ENCODE results near the gene TJAP1.

The TJAP1 gene

GRCh38 chr6:43481075-43481474 lies 3.7 kb downstream of the TJAP1 start:
- no peak overlapping the region for H3K4me3 ChIP-seq (ENCODE audit: low read depth, low read length)
- TF ChIP-seq, protein P1, sequence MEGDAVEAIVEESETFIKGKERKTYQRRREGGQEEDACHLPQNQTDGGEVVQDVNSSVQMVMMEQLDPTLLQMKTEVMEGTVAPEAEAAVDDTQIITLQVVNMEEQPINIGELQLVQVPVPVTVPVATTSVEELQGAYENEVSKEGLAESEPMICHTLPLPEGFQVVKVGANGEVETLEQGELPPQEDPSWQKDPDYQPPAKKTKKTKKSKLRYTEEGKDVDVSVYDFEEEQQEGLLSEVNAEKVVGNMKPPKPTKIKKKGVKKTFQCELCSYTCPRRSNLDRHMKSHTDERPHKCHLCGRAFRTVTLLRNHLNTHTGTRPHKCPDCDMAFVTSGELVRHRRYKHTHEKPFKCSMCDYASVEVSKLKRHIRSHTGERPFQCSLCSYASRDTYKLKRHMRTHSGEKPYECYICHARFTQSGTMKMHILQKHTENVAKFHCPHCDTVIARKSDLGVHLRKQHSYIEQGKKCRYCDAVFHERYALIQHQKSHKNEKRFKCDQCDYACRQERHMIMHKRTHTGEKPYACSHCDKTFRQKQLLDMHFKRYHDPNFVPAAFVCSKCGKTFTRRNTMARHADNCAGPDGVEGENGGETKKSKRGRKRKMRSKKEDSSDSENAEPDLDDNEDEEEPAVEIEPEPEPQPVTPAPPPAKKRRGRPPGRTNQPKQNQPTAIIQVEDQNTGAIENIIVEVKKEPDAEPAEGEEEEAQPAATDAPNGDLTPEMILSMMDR (IDR thresholded peaks at IDR 0.05; ENCODE audit: low read depth, low read length): no peak

DNA sequence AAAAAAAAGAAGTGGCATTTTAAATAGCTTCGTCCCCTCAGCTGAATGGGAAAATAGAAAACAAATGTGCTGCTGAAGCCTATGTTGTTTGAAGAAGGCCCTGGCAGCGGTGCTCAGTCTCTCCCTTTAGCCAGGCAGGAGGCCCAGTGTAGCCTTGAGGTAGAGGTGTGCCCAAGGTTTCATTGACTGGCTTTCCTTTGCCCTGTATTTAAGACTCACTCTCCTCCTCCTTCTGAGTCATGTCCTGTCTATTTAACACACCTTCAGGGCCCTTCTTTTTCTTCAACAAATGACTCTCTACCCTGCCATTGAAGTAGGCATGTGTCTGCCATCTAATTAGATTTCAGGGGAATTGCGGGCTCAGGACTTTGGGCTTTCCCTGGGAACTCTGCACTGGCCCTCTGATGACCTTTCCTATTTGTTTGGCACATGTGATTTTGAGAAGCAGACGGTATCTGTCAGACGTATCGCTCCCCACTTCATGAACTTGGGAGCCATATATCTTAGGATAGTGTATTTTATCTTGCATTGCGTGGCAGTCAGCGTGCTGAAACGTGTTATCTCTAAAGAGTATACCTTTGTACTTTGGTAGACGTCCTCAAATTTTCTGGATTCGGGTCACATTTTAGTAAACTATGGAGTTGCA lies 4.3 kb downstream of the TJAP1 start:
- TF ChIP-seq, protein P1 (IDR thresholded peaks at IDR 0.05; ENCODE audit: low read depth, low read length): no peak
- H3K4me3 ChIP-seq (ENCODE audit: low read depth, low read length): no peak overlapping the region

GRCh38 chr6:43488667-43489276 lies 11.4 kb downstream of the TJAP1 start:
- H3K4me3 ChIP-seq (ENCODE audit: low read depth, low read length): no peak overlapping the region
- TF ChIP-seq, protein P1 (IDR thresholded peaks at IDR 0.05; ENCODE audit: low read depth, low read length): no peak

DNA sequence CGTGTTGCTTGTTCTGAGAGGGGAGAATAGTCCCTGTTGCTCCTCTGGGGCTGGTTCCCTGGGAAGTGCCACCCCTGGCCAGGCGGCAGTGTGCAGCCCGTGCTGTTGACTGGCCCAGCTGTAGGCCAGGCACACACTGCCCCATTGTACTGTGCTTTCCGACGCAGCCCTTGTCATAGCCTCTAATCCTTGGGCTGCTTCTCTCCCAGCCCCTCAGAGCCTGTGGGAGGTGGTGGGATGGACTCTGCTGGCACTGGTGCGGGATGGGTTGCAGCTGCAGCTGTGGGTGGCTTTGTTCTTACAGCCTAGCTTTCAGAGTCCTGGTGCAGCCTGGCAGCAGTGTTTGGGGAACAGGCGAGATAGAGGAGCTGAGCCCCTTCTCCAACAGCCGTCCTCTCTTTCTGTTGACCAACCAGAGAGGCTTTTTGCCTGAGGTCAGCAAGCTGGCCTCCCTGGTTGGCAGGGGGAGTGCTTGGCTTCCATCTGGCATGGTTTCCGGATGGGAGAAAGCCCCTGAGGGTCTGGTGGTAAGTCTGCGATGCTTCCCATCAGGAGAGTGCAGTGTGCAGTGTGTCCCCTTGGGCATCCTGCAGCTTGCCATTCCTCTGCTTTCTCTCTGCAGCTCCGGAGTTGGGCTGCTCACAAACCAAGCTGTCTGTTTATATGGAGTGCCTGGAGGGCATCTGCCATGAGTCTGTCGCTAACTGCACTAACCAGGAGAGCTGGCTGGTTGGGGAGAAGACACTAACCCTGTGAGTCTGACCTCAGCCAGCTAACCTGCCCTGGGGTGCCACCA lies 12.1 kb downstream of the TJAP1 start:
- TF ChIP-seq, protein P1 (IDR thresholded peaks at IDR 0.05; ENCODE audit: low read depth, low read length): no peak
- no peak overlapping the region for H3K4me3 ChIP-seq (ENCODE audit: low read depth, low read length)

- TF ChIP-seq, protein P1 (IDR thresholded peaks at IDR 0.05; ENCODE audit: low read depth, low read length): no peak
- H3K4me3 ChIP-seq (ENCODE audit: low read depth, low read length): no peak overlapping the region
Observed at GRCh38 chr6:43490523-43490939, 13.2 kb downstream of the TJAP1 start.

- no peak overlapping the region for H3K4me3 ChIP-seq (ENCODE audit: low read depth, low read length)
- TF ChIP-seq, protein P1 (IDR thresholded peaks at IDR 0.05; ENCODE audit: low read depth, low read length): no peak
Observed at GRCh38 chr6:43491750-43492661, 14.6 kb downstream of the TJAP1 start.

All from WI38 (cell line).